H9 (cell line): ENCODE results near the gene DSG2. TPM values are rescaled to one million over a fixed set of nuclear protein-coding genes. Genes with fewer than 3 reads are reported as not detected.

Experiments
- DNase-seq: peaks from one replicate; pipeline ENCODE4 v3.0.0-alpha.2; 2017
- H2AFZ ChIP-seq: one replicate; pipeline ENCODE4 v1.6.1; 2013; ENCODE audit warnings: mild to moderate bottlenecking, low read length, control low read depth, moderate library complexity
- H2AK5ac ChIP-seq: 2 replicates; pipeline ENCODE4 v1.6.1; 2013; ENCODE audit warnings: low read length, control low read depth, mixed read lengths; ENCODE audit not compliant: insufficient read length
- H2BK120ac ChIP-seq: one replicate; pipeline ENCODE4 v1.6.1; 2013; ENCODE audit warnings: low read depth, mild to moderate bottlenecking, low read length, control low read depth, inconsistent platforms; ENCODE audit not compliant: poor library complexity, severe bottlenecking
- H2BK12ac ChIP-seq: 2 replicates; pipeline ENCODE4 v1.6.1; 2013; ENCODE audit warnings: low read length, control low read depth, mixed read lengths, low read depth; ENCODE audit not compliant: insufficient read length
- H2BK15ac ChIP-seq: 2 replicates; pipeline ENCODE4 v1.6.1; 2013; ENCODE audit warnings: low read depth, low read length, control low read depth
- H2BK20ac ChIP-seq: one replicate; pipeline ENCODE4 v1.6.1; 2013; ENCODE audit warnings: low read depth, mild to moderate bottlenecking, low read length, control low read depth, inconsistent platforms; ENCODE audit not compliant: poor library complexity, severe bottlenecking
- H2BK5ac ChIP-seq: 2 replicates; pipeline ENCODE4 v1.6.1; 2013; ENCODE audit warnings: low read length, control low read depth, mixed read lengths; ENCODE audit not compliant: insufficient read length
- H3K14ac ChIP-seq: 2 replicates; pipeline ENCODE4 v1.6.1; 2013; ENCODE audit warnings: low read length, control low read depth; ENCODE audit not compliant: insufficient read depth
- H3K18ac ChIP-seq: 2 replicates; pipeline ENCODE4 v1.6.1; 2013; ENCODE audit warnings: low read depth, mild to moderate bottlenecking, mixed read lengths, low read length, control low read depth; ENCODE audit not compliant: insufficient read length
- H3K23ac ChIP-seq: 2 replicates; pipeline ENCODE4 v1.6.1; 2013; ENCODE audit warnings: low read length, control low read depth, mixed read lengths, low read depth; ENCODE audit not compliant: insufficient read length
- H3K23me2 ChIP-seq: 2 replicates; pipeline ENCODE4 v1.6.1; 2013; ENCODE audit warnings: low read depth, mild to moderate bottlenecking, mixed read lengths, low read length, control low read depth; ENCODE audit not compliant: insufficient read length, poor library complexity, severe bottlenecking
- H3K27ac ChIP-seq: 2 replicates; pipeline ENCODE4 v1.5.1; 2013; ENCODE audit warnings: low read length, control low read depth, mixed read lengths, low read depth; ENCODE audit not compliant: insufficient read length
- H3K27me3 ChIP-seq: 2 replicates; pipeline ENCODE4 v1.6.1; 2013; ENCODE audit warnings: low read length, control low read depth, inconsistent platforms; ENCODE audit not compliant: insufficient read depth
- H3K4ac ChIP-seq: 2 replicates; pipeline ENCODE4 v1.6.1; 2013; ENCODE audit warnings: low read depth, mild to moderate bottlenecking, control low read depth, inconsistent platforms, low read length, moderate library complexity
- H3K4me1 ChIP-seq: 2 replicates; pipeline ENCODE4 v1.6.1; 2013; ENCODE audit warnings: low read length, control low read depth, inconsistent platforms; ENCODE audit not compliant: insufficient read depth
- H3K4me2 ChIP-seq: 2 replicates; pipeline ENCODE4 v1.6.1; 2013; ENCODE audit warnings: low read length, control low read depth, mixed read lengths; ENCODE audit not compliant: insufficient read length, insufficient read depth
- H3K56ac ChIP-seq: 2 replicates; pipeline ENCODE4 v1.6.1; 2013; ENCODE audit warnings: low read depth, mild to moderate bottlenecking, mixed read lengths, low read length, control low read depth; ENCODE audit not compliant: insufficient read length
- H3K79me1 ChIP-seq: 2 replicates; pipeline ENCODE4 v1.6.1; 2013; ENCODE audit warnings: low read depth, mild to moderate bottlenecking, moderate library complexity, low read length, control low read depth, inconsistent platforms; ENCODE audit not compliant: insufficient read depth, poor library complexity, severe bottlenecking
- H3K79me2 ChIP-seq: 2 replicates; pipeline ENCODE4 v1.6.1; 2013; ENCODE audit warnings: low read length, control low read depth, inconsistent platforms; ENCODE audit not compliant: insufficient read depth
- H3K9ac ChIP-seq: 2 replicates; pipeline ENCODE4 v1.6.1; 2013; ENCODE audit warnings: low read length, control low read depth, mixed read lengths; ENCODE audit not compliant: insufficient read length; ENCODE audit errors: extremely low read depth
- H3K9me3 ChIP-seq: one replicate; pipeline ENCODE4 v1.6.1; 2013; ENCODE audit warnings: low read depth, low read length, inconsistent platforms; ENCODE audit not compliant: control insufficient read depth
- H3T11ph ChIP-seq: one replicate; pipeline ENCODE4 v1.6.1; 2013; ENCODE audit warnings: mild to moderate bottlenecking, low read length, control low read depth, inconsistent platforms
- H4K20me1 ChIP-seq: one replicate; pipeline ENCODE4 v1.6.1; 2013; ENCODE audit not compliant: control insufficient read depth, insufficient read length, insufficient read depth
- H4K5ac ChIP-seq: 2 replicates; pipeline ENCODE4 v1.6.1; 2013; ENCODE audit warnings: low read depth, mild to moderate bottlenecking, mixed read lengths, low read length, control low read depth; ENCODE audit not compliant: insufficient read length
- H4K8ac ChIP-seq: replicated peaks from 2 replicates; pipeline ENCODE4 v1.6.1; 2013; ENCODE audit warnings: low read length, control low read depth, mixed read lengths, low read depth; ENCODE audit not compliant: insufficient read length
- H4K91ac ChIP-seq: 2 replicates; pipeline ENCODE4 v1.6.1; 2013; ENCODE audit warnings: low read depth, mild to moderate bottlenecking, moderate library complexity, mixed read lengths, low read length, control low read depth; ENCODE audit not compliant: insufficient read length
- H3K27ac Mint-ChIP-seq, 3 experiments: 2 replicates in 2 of 3; 3 replicates in 1 of 3; pipeline ENCODE4 v1.8.0; 2020 to 2021; ENCODE audit warnings: mixed read lengths in 3 of 3, mild to moderate bottlenecking in 1 of 3, moderate library complexity in 1 of 3
- H3K27me3 Mint-ChIP-seq: 2 replicates; pipeline ENCODE4 v1.8.0; 2021; ENCODE audit warnings: low read depth, mild to moderate bottlenecking, moderate library complexity, mixed read lengths
- H3K36me3 Mint-ChIP-seq, 3 experiments: 2 replicates in 2 of 3; 3 replicates in 1 of 3; pipeline ENCODE4 v1.8.0; 2020 to 2021; ENCODE audit warnings: low read depth in 3 of 3, mixed read lengths in 3 of 3; ENCODE audit not compliant: insufficient read depth in 1 of 3
- H3K4me1 Mint-ChIP-seq, 2 experiments: 2 replicates each; pipeline ENCODE4 v1.8.0; 2020; ENCODE audit warnings: mixed read lengths in 2 of 2
- H3K4me3 Mint-ChIP-seq, 2 experiments: 2 replicates in 1 of 2; 3 replicates in 1 of 2; pipeline ENCODE4 v1.8.0; 2020 to 2021; ENCODE audit warnings: mild to moderate bottlenecking in 2 of 2, mixed read lengths in 2 of 2, moderate library complexity in 1 of 2
- H3K9me3 Mint-ChIP-seq, 2 experiments: 2 replicates in 1 of 2; 3 replicates in 1 of 2; pipeline ENCODE4 v1.8.0; 2020; ENCODE audit warnings: mild to moderate bottlenecking in 2 of 2, mixed read lengths in 2 of 2, moderate library complexity in 1 of 2
- WGBS: extraction: QIAGEN DNeasy Blood & Tissue Kit; methylation state at CpG from one replicate; pipeline ENCODE4 v1.1.7; 2013; ENCODE audit warnings: missing lambda C conversion rate, low lambda C conversion rate, mixed read lengths; ENCODE audit not compliant: insufficient read length; ENCODE audit errors: extremely low coverage; 5-methylcytosine and 5-hydroxymethylcytosine counted together
- total RNA-seq: library from RNA; stranded (reverse); gene quantifications from 2 replicates; pipeline ENCODE4 v1.2.1, GENCODE V29; 2021
- TF ChIP-seq, protein P1 (sequence below): fragments of 200-600 bp; sonication (generic); conservative IDR thresholded peaks from 3 replicates; pipeline ENCODE4 v1.8.0; 2021; ENCODE audit warnings: antibody characterized with exemption, mild to moderate bottlenecking

Gene DSG2
- total RNA-seq, 1 experiment from 2014 or later = 107 TPM

DNA sequence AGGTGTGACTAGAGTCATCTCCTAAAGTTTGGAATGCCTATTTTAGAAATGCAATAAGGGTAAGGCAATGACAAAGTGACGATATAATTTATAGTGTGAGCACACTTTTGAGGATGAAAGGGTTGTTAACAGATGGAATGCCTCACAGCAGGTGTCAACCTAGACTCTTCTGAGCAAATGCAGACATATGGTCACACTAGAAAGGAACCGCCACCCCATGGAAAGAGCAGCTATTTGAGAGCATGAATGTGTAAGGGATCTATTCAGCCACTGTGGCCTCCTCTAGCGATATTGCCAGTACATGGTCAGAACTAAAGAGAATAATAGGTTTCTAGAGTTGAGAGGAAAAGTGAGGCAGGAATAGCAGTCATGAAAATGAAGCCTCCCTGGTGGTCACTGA lies 18.5 kb downstream of the DSG2 start:
- Histone ChIP-seq H3K23ac (no peak overlapping the region), H2BK120ac (no peak overlapping the region), H4K91ac (no peak overlapping the region), H3K14ac (no peak overlapping the region), H3K9ac (no peak overlapping the region), H3K56ac (no peak overlapping the region), H3K27me3 (no peaks in the 10 kb centered on the region), H3K9me3 (no peaks in the 10 kb centered on the region), H4K20me1 (no peaks in the 10 kb centered on the region), H3K79me2 (peaks cover 9% of the 10 kb centered on the region; the same call in 1 of the 2 replicates), H3K23me2 (no peaks in the 10 kb centered on the region), H2AFZ (no peak overlapping the region), H3K4me1 (peaks cover 6% of the 10 kb centered on the region; the same call in 1 of the 2 replicates), H2AK5ac (no peak overlapping the region), H3K27ac (no peak overlapping the region), H3K18ac (no peak overlapping the region), H4K5ac (no peak overlapping the region), H4K8ac (no peak overlapping the region), H2BK20ac (no peak overlapping the region), H3K79me1 (no peaks in the 10 kb centered on the region), H3K4me2 (no peak overlapping the region), H3K4ac (no peak overlapping the region), H2BK12ac (no peak overlapping the region), H3T11ph (no peak overlapping the region), H2BK5ac (no peak overlapping the region), H2BK15ac (no peak overlapping the region)
- Mint-ChIP-seq H3K27me3 (no peaks in the 10 kb centered on the region), H3K27ac (no peak overlapping the region), H3K36me3 (peaks cover under 1 to 23% (median 19%) of the 10 kb centered on the region in 3 experiments), H3K9me3 (no peaks in the 10 kb centered on the region), H3K4me1 (peaks cover 24 to 25% of the 10 kb centered on the region in 2 experiments), H3K4me3 (no peak overlapping the region)
- no CpG with 5 or more reads among the region's 3 CpGs for WGBS
- DNase-seq = no peak
- TF ChIP-seq, protein P1, sequence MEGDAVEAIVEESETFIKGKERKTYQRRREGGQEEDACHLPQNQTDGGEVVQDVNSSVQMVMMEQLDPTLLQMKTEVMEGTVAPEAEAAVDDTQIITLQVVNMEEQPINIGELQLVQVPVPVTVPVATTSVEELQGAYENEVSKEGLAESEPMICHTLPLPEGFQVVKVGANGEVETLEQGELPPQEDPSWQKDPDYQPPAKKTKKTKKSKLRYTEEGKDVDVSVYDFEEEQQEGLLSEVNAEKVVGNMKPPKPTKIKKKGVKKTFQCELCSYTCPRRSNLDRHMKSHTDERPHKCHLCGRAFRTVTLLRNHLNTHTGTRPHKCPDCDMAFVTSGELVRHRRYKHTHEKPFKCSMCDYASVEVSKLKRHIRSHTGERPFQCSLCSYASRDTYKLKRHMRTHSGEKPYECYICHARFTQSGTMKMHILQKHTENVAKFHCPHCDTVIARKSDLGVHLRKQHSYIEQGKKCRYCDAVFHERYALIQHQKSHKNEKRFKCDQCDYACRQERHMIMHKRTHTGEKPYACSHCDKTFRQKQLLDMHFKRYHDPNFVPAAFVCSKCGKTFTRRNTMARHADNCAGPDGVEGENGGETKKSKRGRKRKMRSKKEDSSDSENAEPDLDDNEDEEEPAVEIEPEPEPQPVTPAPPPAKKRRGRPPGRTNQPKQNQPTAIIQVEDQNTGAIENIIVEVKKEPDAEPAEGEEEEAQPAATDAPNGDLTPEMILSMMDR = no peak
